Nephron progenitor cell (in vitro differentiated cells): ENCODE data around the gene RPA3.

Source experiments
- DNase-seq: peaks from one replicate; pipeline ENCODE4 v3.0.0; 2021
- H3K27ac Mint-ChIP-seq: 2 replicates; pipeline ENCODE4 v1.8.0; 2021; ENCODE audit warnings: mild to moderate bottlenecking, moderate library complexity, mixed read lengths
- H3K27me3 Mint-ChIP-seq: 2 replicates; pipeline ENCODE4 v1.8.0; 2021; ENCODE audit warnings: mild to moderate bottlenecking, low read depth, mixed read lengths; ENCODE audit not compliant: poor library complexity
- H3K36me3 Mint-ChIP-seq: 2 replicates; pipeline ENCODE4 v1.8.0; 2021; ENCODE audit warnings: low read depth, mixed read lengths
- H3K4me1 Mint-ChIP-seq: 2 replicates; pipeline ENCODE4 v1.8.0; 2021; ENCODE audit warnings: mixed read lengths
- H3K4me3 Mint-ChIP-seq: 2 replicates; pipeline ENCODE4 v1.8.0; 2021; ENCODE audit warnings: mild to moderate bottlenecking, moderate library complexity, mixed read lengths
- H3K9me3 Mint-ChIP-seq: 2 replicates; pipeline ENCODE4 v1.8.0; 2021; ENCODE audit warnings: mild to moderate bottlenecking, moderate library complexity, mixed read lengths
- TF ChIP-seq, protein P1 (sequence below): fragments of 200-600 bp; sonication (generic); IDR thresholded peaks from 2 replicates; pipeline ENCODE4 v1.5.0; 2021; ENCODE audit warnings: antibody characterized with exemption

Gene RPA3

DNA sequence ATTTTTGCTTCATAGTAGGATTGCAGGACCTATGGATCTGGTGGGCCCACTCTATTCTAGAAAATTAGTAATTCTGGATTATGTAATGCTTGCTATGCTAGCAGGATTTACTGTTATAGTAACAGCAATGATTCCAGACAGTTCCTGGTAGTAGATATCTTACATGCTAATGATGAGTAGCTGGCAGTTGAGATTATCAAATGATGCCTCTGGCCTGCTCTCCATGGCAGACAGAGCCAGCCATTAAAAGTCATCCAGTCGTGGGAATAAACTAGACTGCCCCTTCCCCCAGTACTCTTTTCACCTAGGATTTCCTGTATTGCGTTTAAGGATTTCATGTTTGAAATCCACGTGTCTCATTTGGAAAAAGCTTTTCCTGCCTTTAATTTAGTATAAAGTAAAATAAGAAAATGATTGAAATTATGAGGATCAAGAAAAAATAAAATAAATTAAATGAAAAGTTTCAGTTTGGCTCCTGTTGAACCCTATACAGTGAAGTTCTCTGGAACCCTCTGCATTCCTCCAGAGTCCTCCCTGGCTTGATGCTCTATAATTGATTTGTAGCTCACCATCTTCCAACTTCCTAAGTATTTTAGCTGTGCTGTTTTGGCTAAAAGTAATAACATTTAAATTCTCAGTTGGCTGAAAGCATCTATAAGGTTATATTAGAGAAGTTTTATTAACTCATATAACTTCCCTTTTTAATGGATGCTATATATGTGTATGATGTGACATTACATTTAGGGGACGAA lies 63.3 kb downstream of the RPA3 start:
- Mint-ChIP-seq H3K4me1 (peaks cover 28% of the 10 kb centered on the region), H3K9me3 (peaks cover 44% of the 10 kb centered on the region), H3K36me3 (peaks cover 45% of the 10 kb centered on the region), H3K4me3 (no peak overlapping the region), H3K27me3 (no peaks in the 10 kb centered on the region), H3K27ac (no peak overlapping the region)
- TF ChIP-seq, protein P1, sequence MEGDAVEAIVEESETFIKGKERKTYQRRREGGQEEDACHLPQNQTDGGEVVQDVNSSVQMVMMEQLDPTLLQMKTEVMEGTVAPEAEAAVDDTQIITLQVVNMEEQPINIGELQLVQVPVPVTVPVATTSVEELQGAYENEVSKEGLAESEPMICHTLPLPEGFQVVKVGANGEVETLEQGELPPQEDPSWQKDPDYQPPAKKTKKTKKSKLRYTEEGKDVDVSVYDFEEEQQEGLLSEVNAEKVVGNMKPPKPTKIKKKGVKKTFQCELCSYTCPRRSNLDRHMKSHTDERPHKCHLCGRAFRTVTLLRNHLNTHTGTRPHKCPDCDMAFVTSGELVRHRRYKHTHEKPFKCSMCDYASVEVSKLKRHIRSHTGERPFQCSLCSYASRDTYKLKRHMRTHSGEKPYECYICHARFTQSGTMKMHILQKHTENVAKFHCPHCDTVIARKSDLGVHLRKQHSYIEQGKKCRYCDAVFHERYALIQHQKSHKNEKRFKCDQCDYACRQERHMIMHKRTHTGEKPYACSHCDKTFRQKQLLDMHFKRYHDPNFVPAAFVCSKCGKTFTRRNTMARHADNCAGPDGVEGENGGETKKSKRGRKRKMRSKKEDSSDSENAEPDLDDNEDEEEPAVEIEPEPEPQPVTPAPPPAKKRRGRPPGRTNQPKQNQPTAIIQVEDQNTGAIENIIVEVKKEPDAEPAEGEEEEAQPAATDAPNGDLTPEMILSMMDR: no peak
- DNase-seq: no peak

DNA sequence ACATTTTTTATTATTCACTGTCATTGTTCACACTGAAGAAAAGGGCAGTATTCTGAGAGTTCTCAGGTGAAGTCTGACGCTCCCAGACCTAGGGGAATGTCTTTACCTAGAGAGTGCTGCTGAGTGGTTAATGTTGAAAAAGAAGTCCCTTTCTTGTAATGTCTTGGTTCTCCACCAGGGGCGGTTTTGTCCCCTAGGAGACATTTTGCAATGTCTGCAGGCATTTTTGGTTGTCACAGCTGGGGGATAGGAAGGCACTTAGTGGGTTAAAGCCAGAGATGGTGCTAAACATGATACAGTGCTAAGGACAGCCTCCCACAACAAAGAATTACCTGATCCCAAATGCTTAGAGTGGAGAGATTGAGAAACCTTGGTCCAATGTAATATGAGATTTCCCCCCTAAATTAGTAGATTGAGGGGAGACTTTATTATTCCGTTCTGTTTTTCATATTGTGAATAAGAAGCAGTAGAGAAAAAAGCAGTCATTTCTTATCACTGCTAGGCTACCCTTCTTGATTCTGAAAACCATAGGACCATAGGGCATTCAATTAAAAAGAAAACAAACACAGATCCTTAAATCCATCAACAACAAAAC lies 64.7 kb downstream of the RPA3 start:
- peaks cover 28% of the 10 kb centered on the region for H3K4me1 Mint-ChIP-seq
- TF ChIP-seq, protein P1: peak; percentile 58
- peak overlapping the region; percentile 12 for H3K27ac Mint-ChIP-seq

DNA sequence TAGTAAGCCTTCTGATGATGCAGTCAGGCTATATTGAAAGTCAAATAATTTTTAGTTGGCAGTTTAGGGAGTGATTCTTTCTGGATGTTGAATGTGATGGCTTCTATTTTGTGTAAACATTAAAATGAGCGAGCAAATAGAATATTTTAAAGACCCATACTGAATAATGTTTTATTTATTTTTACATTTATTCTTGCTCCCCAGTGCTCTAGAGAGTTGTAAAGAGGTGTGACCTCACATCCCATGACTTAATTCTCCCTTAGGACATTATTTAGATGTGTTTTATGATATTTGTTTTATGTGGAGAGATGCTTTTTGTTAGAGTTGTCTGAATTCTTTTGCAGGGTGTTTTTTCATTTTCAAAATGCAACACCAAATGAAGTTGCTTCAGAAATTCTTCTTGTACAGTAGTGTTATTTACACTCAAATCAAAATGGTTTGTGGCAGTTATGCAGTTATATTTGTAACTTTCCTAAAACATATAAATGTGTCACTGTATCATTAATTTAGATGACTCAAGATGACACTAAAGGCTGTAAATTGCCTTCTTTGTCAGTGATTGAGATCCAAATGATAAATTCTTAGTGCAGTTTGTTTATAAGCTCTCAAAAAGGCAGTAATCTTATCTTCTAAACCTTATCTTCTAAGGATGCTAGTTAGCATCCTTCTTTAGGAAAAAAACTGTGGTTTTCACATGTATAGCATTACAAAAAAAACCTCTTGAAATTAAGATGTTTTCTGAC lies 65.4 kb downstream of the RPA3 start:
- no peak for DNase-seq
- Mint-ChIP-seq H3K27ac (no peak overlapping the region), H3K27me3 (no peaks in the 10 kb centered on the region), H3K4me3 (no peak overlapping the region), H3K36me3 (peaks cover 23% of the 10 kb centered on the region), H3K4me1 (peaks cover 28% of the 10 kb centered on the region), H3K9me3 (peaks cover 22% of the 10 kb centered on the region)
- TF ChIP-seq, protein P1: no peak

More for the DNA sequence above, 64.7 kb downstream of the RPA3 start:
- DNase-seq: peak; percentile 23
- peaks cover 29% of the 10 kb centered on the region for H3K9me3 Mint-ChIP-seq
- no peak overlapping the region for H3K4me3 Mint-ChIP-seq
- peaks cover 31% of the 10 kb centered on the region for H3K36me3 Mint-ChIP-seq
- H3K27me3 Mint-ChIP-seq: no peaks in the 10 kb centered on the region

DNA sequence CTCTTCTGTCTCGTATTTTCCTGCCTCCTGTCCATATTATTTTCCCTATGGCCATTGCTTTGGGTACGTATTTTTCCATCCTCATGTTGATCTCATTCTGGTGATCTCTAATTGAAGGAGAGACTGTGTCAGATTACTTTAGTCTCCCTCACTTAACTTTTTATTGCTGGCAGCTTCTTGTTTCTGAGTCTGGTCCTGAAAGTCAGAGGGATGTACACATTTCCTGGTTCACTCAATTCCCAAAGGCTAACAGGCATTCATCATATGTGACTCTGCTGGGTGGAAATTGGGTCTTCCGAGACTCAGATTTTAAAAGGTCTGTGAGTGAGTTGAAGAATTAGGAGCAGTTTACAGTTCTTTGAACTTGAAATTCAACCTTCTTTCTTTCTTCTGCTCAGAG lies 66.9 kb downstream of the RPA3 start:
- no peak for DNase-seq
- Mint-ChIP-seq H3K9me3 (peaks cover 15% of the 10 kb centered on the region), H3K4me3 (no peak overlapping the region), H3K27ac (peak overlapping the region; percentile 95), H3K36me3 (peaks cover 14% of the 10 kb centered on the region), H3K27me3 (no peaks in the 10 kb centered on the region), H3K4me1 (peaks cover 28% of the 10 kb centered on the region)
- TF ChIP-seq, protein P1: no peak

DNA sequence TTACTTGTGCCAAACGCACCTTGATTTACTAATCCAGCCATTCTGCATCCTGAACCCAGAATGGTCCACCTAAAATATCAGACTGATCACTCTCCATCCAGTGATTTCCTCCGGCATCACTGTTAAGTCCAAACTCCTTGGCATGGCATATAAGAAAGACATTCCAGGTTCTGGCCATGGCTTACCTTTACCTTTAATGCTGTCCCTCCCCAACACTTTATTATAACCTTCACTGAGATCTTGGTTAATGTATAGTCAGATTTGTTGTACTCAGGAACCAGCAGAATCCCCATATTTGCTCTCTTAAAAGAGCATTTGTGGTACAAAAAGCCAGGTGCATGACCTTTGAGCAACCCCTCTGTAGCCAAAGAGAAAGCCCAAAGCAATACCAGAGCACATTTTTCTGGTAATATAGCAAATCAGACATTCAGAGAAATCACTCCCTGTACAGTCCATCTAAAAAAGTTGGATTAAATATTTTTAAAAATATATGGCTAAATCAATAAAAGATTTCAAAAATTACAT lies 67.7 kb downstream of the RPA3 start:
- Mint-ChIP-seq H3K9me3 (peaks cover 15% of the 10 kb centered on the region), H3K36me3 (peaks cover 14% of the 10 kb centered on the region), H3K27ac (no peak overlapping the region), H3K4me3 (no peak overlapping the region), H3K4me1 (peaks cover 28% of the 10 kb centered on the region), H3K27me3 (no peaks in the 10 kb centered on the region)
- TF ChIP-seq, protein P1: no peak
- DNase-seq: no peak
